Hepatocyte (in vitro differentiated cells): ENCODE measurements around the gene PRKAR1A. TPM values are rescaled to one million over a fixed set of nuclear protein-coding genes. Genes with fewer than 3 reads are reported as not detected.

Source experiments
- DNase-seq: peaks from one replicate; pipeline ENCODE4 v3.0.0-alpha.2; 2016; ENCODE audit warnings: low spot score
- H2AFZ ChIP-seq: fragments of 200-600 bp; sonication (generic); 2 replicates; pipeline ENCODE4 v1.6.0; 2016; ENCODE audit warnings: antibody characterized with exemption, mild to moderate bottlenecking
- H3K27ac ChIP-seq: fragments of 200-600 bp; sonication (generic); 2 replicates; pipeline ENCODE4 v1.5.1; 2016; ENCODE audit warnings: mild to moderate bottlenecking
- H3K27me3 ChIP-seq: fragments of 200-600 bp; sonication (generic); 2 replicates; pipeline ENCODE4 v1.6.1; 2016
- H3K36me3 ChIP-seq: fragments of 200-600 bp; sonication (generic); replicated peaks from 2 replicates; pipeline ENCODE4 v1.5.1; 2016; ENCODE audit warnings: low read depth; ENCODE audit not compliant: insufficient read depth
- H3K4me1 ChIP-seq: fragments of 200-600 bp; sonication (generic); 2 replicates; pipeline ENCODE4 v1.5.1; 2016; ENCODE audit warnings: mild to moderate bottlenecking, moderate library complexity; ENCODE audit not compliant: insufficient read depth
- H3K4me2 ChIP-seq: fragments of 200-600 bp; sonication (generic); 2 replicates; pipeline ENCODE4 v1.6.0; 2016
- H3K4me3 ChIP-seq: fragments of 200-600 bp; sonication (generic); 2 replicates; pipeline ENCODE4 v1.5.1; 2016; ENCODE audit warnings: mild to moderate bottlenecking
- H3K79me2 ChIP-seq: fragments of 200-600 bp; sonication (generic); 2 replicates; pipeline ENCODE4 v1.6.0; 2017; ENCODE audit warnings: mild to moderate bottlenecking
- H3K9me2 ChIP-seq: fragments of 200-600 bp; sonication (generic); replicated peaks from 2 replicates; pipeline ENCODE4 v1.6.0; 2017; ENCODE audit warnings: mild to moderate bottlenecking; ENCODE audit not compliant: insufficient read depth
- H3K9me3 ChIP-seq: fragments of 200-600 bp; sonication (generic); 2 replicates; pipeline ENCODE4 v1.5.1; 2016; ENCODE audit warnings: low read depth, mild to moderate bottlenecking
- H4K20me1 ChIP-seq: fragments of 200-600 bp; sonication (generic); 2 replicates; pipeline ENCODE4 v1.6.0; 2016; ENCODE audit warnings: mild to moderate bottlenecking; ENCODE audit not compliant: insufficient read depth, poor library complexity, severe bottlenecking
- CTCF ChIP-seq: fragments of 200-600 bp; sonication (generic); IDR thresholded peaks from 2 replicates; pipeline ENCODE4 v1.5.1; 2016; ENCODE audit warnings: antibody characterized with exemption, mild to moderate bottlenecking; ENCODE audit not compliant: poor library complexity
- EZH2 ChIP-seq: fragments of 200-600 bp; sonication (generic); IDR thresholded peaks from 2 replicates; pipeline ENCODE4 v1.6.1; 2016; ENCODE audit warnings: antibody characterized with exemption, mild to moderate bottlenecking, borderline replicate concordance
- EZH2phosphoT487 ChIP-seq: fragments of 200-600 bp; sonication (generic); IDR thresholded peaks from one replicate; pipeline ENCODE4 v1.6.1; 2018; ENCODE audit warnings: antibody characterized with exemption, mild to moderate bottlenecking, low read depth, moderate library complexity; ENCODE audit not compliant: unreplicated experiment, severe bottlenecking
- WGBS: methylation state at CpG from one replicate; pipeline ENCODE4 v1.1.6; 2016; ENCODE audit warnings: low lambda C conversion rate; ENCODE audit errors: missing lambda C conversion rate; 5-methylcytosine and 5-hydroxymethylcytosine counted together
- polyA plus RNA-seq: library from polyadenylated mRNA; unstranded; fragments of >200 nt; fragmentation: Nextera tagmentation; extraction: Ambion mirVana; gene quantifications from 2 replicates; pipeline ENCODE4 v1.2.1, GENCODE V29; 2016
- total RNA-seq: library from RNA; depleted of rRNA; stranded (reverse); fragments of >200 nt; gene quantifications from 2 replicates; pipeline ENCODE4 v1.2.3, GENCODE V29; 2014

PRKAR1A gene
- total and polyA plus RNA-seq, 2 experiments from 2014 or later = 182 to 253 TPM

DNA sequence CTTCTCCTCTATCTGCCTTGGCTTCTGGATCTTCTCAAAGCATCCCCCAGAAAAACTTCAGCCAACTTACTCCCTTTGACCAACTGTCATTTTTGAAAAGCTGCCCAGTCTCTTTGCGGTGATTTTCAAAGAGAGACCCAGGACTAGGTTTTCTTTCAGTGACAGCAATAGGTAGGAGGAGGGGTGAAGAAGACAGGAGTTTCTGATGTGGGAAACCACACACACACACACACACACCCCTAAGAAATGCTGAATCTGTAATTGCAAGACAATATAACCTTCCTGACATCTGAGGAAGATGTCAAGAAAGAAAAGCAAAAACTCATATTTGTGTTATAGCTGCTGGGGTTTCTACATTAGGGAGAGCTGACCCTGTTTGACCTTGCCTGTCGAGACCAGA is 83.8 kb downstream of the PRKAR1A start:
- Histone ChIP-seq H3K4me3 (no peak overlapping the region), H3K9me2 (no peaks in the 10 kb centered on the region), H3K27me3 (no peaks in the 10 kb centered on the region), H3K9me3 (no peaks in the 10 kb centered on the region), H3K27ac (no peak overlapping the region), H3K79me2 (peaks cover 9% of the 10 kb centered on the region), H4K20me1 (no peaks in the 10 kb centered on the region), H3K4me2 (no peak overlapping the region), H3K4me1 (peaks cover 36% of the 10 kb centered on the region), H3K36me3 (no peaks in the 10 kb centered on the region), H2AFZ (no peak overlapping the region)
- no peak for TF ChIP-seq EZH2
- TF ChIP-seq EZH2phosphoT487 = no peak
- no peak for TF ChIP-seq CTCF
- WGBS = 81% methylated on average over 2 of the region's 2 CpGs
- DNase-seq = no peak

DNA sequence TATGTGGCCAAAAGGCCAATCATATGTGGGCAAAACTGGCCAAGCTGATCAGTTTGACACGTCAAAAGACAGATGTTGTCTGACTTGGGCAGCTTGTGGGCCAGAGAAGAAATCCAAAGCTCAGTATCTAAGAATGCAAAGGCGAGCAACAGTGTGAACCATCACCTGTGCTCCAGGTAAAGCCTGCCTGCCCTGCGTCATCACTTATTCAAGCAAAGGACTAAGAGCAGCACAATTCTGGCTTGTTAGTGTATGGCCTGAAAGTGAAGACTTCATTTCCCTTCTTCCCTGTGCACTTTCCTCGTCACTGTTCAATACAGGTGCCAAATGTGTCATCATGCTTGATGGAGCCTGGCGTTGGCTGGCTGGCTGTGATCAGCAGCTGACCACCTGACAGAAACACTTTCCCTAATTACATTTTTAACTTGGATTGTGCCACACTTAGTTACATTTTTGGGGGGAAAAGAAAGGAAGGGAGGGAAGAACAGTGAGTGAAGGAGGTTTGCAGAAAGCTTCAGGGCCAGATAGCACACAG is 84.2 kb downstream of the PRKAR1A start:
- Histone ChIP-seq H4K20me1 (no peaks in the 10 kb centered on the region), H3K9me2 (no peaks in the 10 kb centered on the region), H3K79me2 (peaks cover 9% of the 10 kb centered on the region), H3K4me1 (peaks cover 36% of the 10 kb centered on the region), H3K4me2 (no peak overlapping the region), H3K4me3 (no peak overlapping the region), H3K27me3 (no peaks in the 10 kb centered on the region), H3K36me3 (no peaks in the 10 kb centered on the region), H2AFZ (no peak overlapping the region), H3K27ac (no peak overlapping the region), H3K9me3 (no peaks in the 10 kb centered on the region)
- no peak for DNase-seq
- 96% methylated on average over 5 of the region's 5 CpGs for WGBS
- TF ChIP-seq EZH2phosphoT487 (no peak), CTCF (no peak), EZH2 (no peak)

DNA sequence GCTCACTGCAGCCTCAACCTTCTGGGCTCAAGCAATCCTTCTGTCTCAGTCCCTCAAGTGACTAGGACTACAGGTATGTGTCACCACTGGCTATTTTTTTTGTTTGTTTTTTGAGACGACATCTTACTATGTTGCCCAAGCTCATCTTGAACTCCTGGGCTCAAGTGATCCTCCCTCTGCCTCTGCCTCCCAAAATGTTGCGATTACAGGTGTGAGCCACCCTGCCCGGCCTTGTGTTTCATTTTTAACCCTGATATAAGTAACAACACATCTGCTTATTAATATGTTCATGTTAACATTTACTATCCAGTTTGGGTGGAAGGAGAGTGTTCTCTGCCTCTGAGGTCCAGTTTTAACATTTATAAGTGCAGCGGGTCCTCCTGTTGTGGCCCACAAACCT is 85.8 kb downstream of the PRKAR1A start:
- Histone ChIP-seq H3K4me3 (no peak overlapping the region), H3K4me1 (peaks cover 27% of the 10 kb centered on the region), H4K20me1 (no peaks in the 10 kb centered on the region), H3K27me3 (peaks cover 6% of the 10 kb centered on the region), H2AFZ (no peak overlapping the region), H3K79me2 (peaks cover 9% of the 10 kb centered on the region), H3K27ac (peak overlapping the region; percentile 66), H3K4me2 (peak overlapping the region; percentile 99), H3K9me2 (no peaks in the 10 kb centered on the region), H3K9me3 (no peaks in the 10 kb centered on the region), H3K36me3 (no peaks in the 10 kb centered on the region)
- DNase-seq = no peak
- WGBS = 83% methylated on average over 4 of the region's 4 CpGs
- TF ChIP-seq EZH2 (no peak), CTCF (no peak), EZH2phosphoT487 (no peak)

- WGBS = 65% methylated on average over 4 of the region's 4 CpGs
- no peaks in the 10 kb centered on the region for H3K36me3 ChIP-seq
- peak overlapping the region; percentile 66 for H3K27ac ChIP-seq
- no peak overlapping the region for H3K4me3 ChIP-seq
- TF ChIP-seq CTCF (no peak), EZH2 (no peak), EZH2phosphoT487 (no peak)
- H3K79me2 ChIP-seq = peaks cover 9% of the 10 kb centered on the region
- no peaks in the 10 kb centered on the region for H3K9me3 ChIP-seq
- no peaks in the 10 kb centered on the region for H3K9me2 ChIP-seq
- peaks cover 22% of the 10 kb centered on the region for H3K4me1 ChIP-seq
- H3K4me2 ChIP-seq = peak overlapping the region; percentile 99
- H4K20me1 ChIP-seq = no peaks in the 10 kb centered on the region
- no peak for DNase-seq
- H3K27me3 ChIP-seq = peaks cover 6% of the 10 kb centered on the region
- no peak overlapping the region for H2AFZ ChIP-seq
Measured at GRCh38 chr17:68598545-68598961, 86.3 kb downstream of the PRKAR1A start.
